ENCODE measurements around the gene KCNK1.

- no peak for TF ChIP-seq CTCF (IDR thresholded peaks at IDR 0.05 in 4 of 5, conservative IDR thresholded peaks at IDR 0.05 in 1 of 5)
- no peak for TF ChIP-seq POLR2A (IDR thresholded peaks at IDR 0.05)
These were observed 107.2 kb downstream of the KCNK1 start for GRCh38 chr1:233721004-233721595.
